SK-N-SH (cell line): ENCODE results near the gene APC2.

Experiments used
- CTCF ChIP-seq: fragments of 200-600 bp; sonication (generic); IDR thresholded peaks from 2 replicates; pipeline ENCODE4 v1.6.1; 2017; ENCODE audit warnings: antibody characterized with exemption, mild to moderate bottlenecking, moderate library complexity
- MAX ChIP-seq: IDR thresholded peaks from 2 replicates; pipeline ENCODE4 v1.4.0; 2012; ENCODE audit warnings: low read depth
- POLR2AphosphoS5 ChIP-seq: IDR thresholded peaks from 2 replicates; pipeline ENCODE4 v1.6.1; 2012; ENCODE audit warnings: low read depth, low read length
- RAD21 ChIP-seq: IDR thresholded peaks from 2 replicates; pipeline ENCODE4 v1.6.1; 2012; ENCODE audit warnings: mild to moderate bottlenecking, low read length
- RFX5 ChIP-seq: IDR thresholded peaks from 2 replicates; pipeline ENCODE4 v1.6.1; 2012; ENCODE audit warnings: mild to moderate bottlenecking, improper control_type of control experiment, low read length
- RXRA ChIP-seq: IDR thresholded peaks from 2 replicates; pipeline ENCODE4 v1.4.0; 2012; ENCODE audit warnings: low read depth, mild to moderate bottlenecking, borderline replicate concordance

- no peak for TF ChIP-seq CTCF
- TF ChIP-seq POLR2AphosphoS5 = no peak; the same call in 1 of the 2 replicates
- TF ChIP-seq MAX = no peak
- no peak for TF ChIP-seq RFX5
- no peak for TF ChIP-seq RXRA
- no peak for TF ChIP-seq RAD21
These were observed 23.3 kb downstream of the APC2 start for GRCh38 chr19:1473085-1473851.
